ENCODE measurements around the gene MRPS11. TPM values are rescaled to one million over a fixed set of nuclear protein-coding genes. Genes with fewer than 3 reads are reported as not detected.

MRPS11 gene
- total RNA-seq, 1 experiment from 2014 or later: 47.4 TPM

- H2AFZ ChIP-seq (ENCODE audit: low read depth, low read length, poor library complexity, severe bottlenecking): no peak overlapping the region
- no peaks in the 10 kb centered on the region for H3K9me3 ChIP-seq (ENCODE audit: control insufficient read depth in 1 of 2, insufficient read depth in 1 of 2, low read depth in 1 of 2, low read length in 2 of 2)
- TF ChIP-seq POLR2AphosphoS5 (IDR thresholded peaks at IDR 0.05; ENCODE audit: low read depth, low read length): no peak
- no peak for ATAC-seq
- H4K20me1 ChIP-seq (ENCODE audit: insufficient read depth): no peaks in the 10 kb centered on the region
- DNase-seq (ENCODE audit: low read depth, low spot score): no peak
- intact Hi-C loops (cut with micrococcal nuclease): no loop called here
- H3K36me3 ChIP-seq (ENCODE audit: control insufficient read depth in 1 of 2, insufficient read depth in 2 of 2, low read length in 2 of 2): 0 out of 4 replicates have a peak, but pooled peaks cover 0 to 2% of the 10 kb centered on the region in 2 experiments
- CTCF ChIA-PET: no interaction called here
- no peaks in the 10 kb centered on the region for H3K27me3 ChIP-seq (ENCODE audit: insufficient read depth, low read length)
- POLR2A ChIA-PET: no interaction called here
- no peaks in the 10 kb centered on the region for H3K4me1 ChIP-seq (ENCODE audit: control insufficient read depth in 1 of 2, insufficient read depth in 2 of 2, low read length in 2 of 2)
- BruUV-seq (replicated peaks): no TSS peak
- no peak overlapping the region for H3K4me2 ChIP-seq (ENCODE audit: low read length)
- no peaks in the 10 kb centered on the region for H3K9me2 ChIP-seq (ENCODE audit: insufficient read depth)
- no peaks in the 10 kb centered on the region for H3K79me2 ChIP-seq (ENCODE audit: insufficient read depth, low read length)
- no peak overlapping the region for H3K9ac ChIP-seq (ENCODE audit: low read length)
- no peak overlapping the region for H3K27ac ChIP-seq (ENCODE audit: low read depth, low read length)
- no peak overlapping the region for H3K4me3 ChIP-seq (replicated peaks in 1 of 2; ENCODE audit: low read depth in 1 of 2, low read length in 2 of 2)
- RAD21 ChIA-PET (ENCODE audit: low non-redundant PET in 1 of 2, low total read pairs in 2 of 2, uncharacterized antibody in 2 of 2, unreplicated experiment in 2 of 2): no interaction called here
These were observed 58.9 kb downstream of the MRPS11 start for GRCh38 chr15:88526247-88526879.

- ChIA-PET RAD21 (ENCODE audit: low non-redundant PET in 1 of 2, low total read pairs in 2 of 2, uncharacterized antibody in 2 of 2, unreplicated experiment in 2 of 2) (no interaction called here), CTCF (no interaction called here), POLR2A (no interaction called here)
- Histone ChIP-seq H3K4me2 (ENCODE audit: low read length) (no peak overlapping the region), H3K27ac (ENCODE audit: low read depth, low read length) (no peak overlapping the region), H3K36me3 (ENCODE audit: control insufficient read depth in 1 of 2, insufficient read depth in 2 of 2, low read length in 2 of 2) (0 out of 4 replicates have a peak, but pooled peaks cover 0 to 2% of the 10 kb centered on the region in 2 experiments), H3K9me2 (ENCODE audit: insufficient read depth) (no peaks in the 10 kb centered on the region), H3K4me1 (ENCODE audit: control insufficient read depth in 1 of 2, insufficient read depth in 2 of 2, low read length in 2 of 2) (no peaks in the 10 kb centered on the region), H4K20me1 (ENCODE audit: insufficient read depth) (no peaks in the 10 kb centered on the region), H3K79me2 (ENCODE audit: insufficient read depth, low read length) (no peaks in the 10 kb centered on the region), H2AFZ (ENCODE audit: low read depth, low read length, poor library complexity, severe bottlenecking) (no peak overlapping the region), H3K27me3 (ENCODE audit: insufficient read depth, low read length) (no peaks in the 10 kb centered on the region), H3K9me3 (ENCODE audit: control insufficient read depth in 1 of 2, insufficient read depth in 1 of 2, low read depth in 1 of 2, low read length in 2 of 2) (no peaks in the 10 kb centered on the region), H3K9ac (ENCODE audit: low read length) (no peak overlapping the region), H3K4me3 (replicated peaks in 1 of 2; ENCODE audit: low read depth in 1 of 2, low read length in 2 of 2) (no peak overlapping the region)
- DNase-seq (ENCODE audit: low read depth, low spot score) (no peak), ATAC-seq (no peak)
- no TSS peak for BruUV-seq (replicated peaks)
- intact Hi-C loops (cut with micrococcal nuclease): no loop called here
- TF ChIP-seq SRF (IDR thresholded peaks at IDR 0.05; ENCODE audit: low read depth) (no peak), FOSL1 (IDR thresholded peaks at IDR 0.05; ENCODE audit: low read depth) (no peak), TCF7L2 (IDR thresholded peaks at IDR 0.05; ENCODE audit: borderline replicate concordance, extremely low read depth, insufficient read depth, insufficient read length) (no peak), YY1 (IDR thresholded peaks at IDR 0.05; ENCODE audit: extremely low read depth, insufficient replicate concordance, low read depth, low read length) (no peak), JUND (IDR thresholded peaks at IDR 0.05) (no peak)
These were observed 61.6 kb downstream of the MRPS11 start for GRCh38 chr15:88529021-88529630.

Other genes starting within 250 kb of the MRPS11 start
- not detected for gene NTRK3, start 211.0 kb upstream of the MRPS11 start, total RNA-seq (2021; ENCODE audit: unreplicated experiment)
- 30.5 TPM for gene MRPL46, start 320 bp upstream of the MRPS11 start, total RNA-seq (2021; ENCODE audit: unreplicated experiment)
- gene DET1, start 79.0 kb downstream of the MRPS11 start, total RNA-seq (2021; ENCODE audit: unreplicated experiment): 2.5 TPM
- 36.2 TPM for gene AEN, start 153.6 kb downstream of the MRPS11 start, total RNA-seq (2021; ENCODE audit: unreplicated experiment)
- gene ISG20, start 171.3 kb downstream of the MRPS11 start, total RNA-seq (2021; ENCODE audit: unreplicated experiment): 11.0 TPM

Data from HCT116 (cell line).